Neutrophil (primary cell): Measurements from ENCODE around the gene RAI14.

Experiments used
- H3K27ac ChIP-seq: fragments of 200-600 bp; sonication (generic); 2 replicates; pipeline ENCODE4 v1.5.1; 2016; ENCODE audit warnings: mild to moderate bottlenecking, moderate library complexity
- H3K27me3 ChIP-seq: fragments of 200-600 bp; sonication (generic); 2 replicates; pipeline ENCODE4 v1.6.0; 2016; ENCODE audit warnings: mild to moderate bottlenecking
- H3K36me3 ChIP-seq: fragments of 200-600 bp; sonication (generic); 2 replicates; pipeline ENCODE4 v1.5.1; 2017
- H3K4me1 ChIP-seq, 2 experiments: fragments of 200-600 bp in 1 of 2; sonication (generic) in 1 of 2; 1 replicate in 1 of 2; 2 replicates in 1 of 2; pipeline versions ENCODE4 v1.5.1 to v1.6.1; 2013 to 2016; ENCODE audit warnings: low read depth in 1 of 2, low read length in 1 of 2, mild to moderate bottlenecking in 1 of 2, moderate library complexity in 1 of 2; ENCODE audit not compliant: control insufficient read depth in 1 of 2, insufficient read depth in 1 of 2
- H3K4me3 ChIP-seq, 2 experiments: fragments of 200-600 bp in 1 of 2; sonication (generic) in 1 of 2; 1 replicate in 1 of 2; 2 replicates in 1 of 2; pipeline ENCODE4 v1.5.1; 2013 to 2016; ENCODE audit warnings: low read depth in 1 of 2, low read length in 1 of 2, mild to moderate bottlenecking in 1 of 2, moderate library complexity in 1 of 2
- H3K9me3 ChIP-seq: fragments of 200-600 bp; sonication (generic); 2 replicates; pipeline ENCODE4 v1.5.1; 2016
- TF ChIP-seq, protein P1 (sequence below): fragments of 200-600 bp; sonication (generic); IDR thresholded peaks from 2 replicates; pipeline ENCODE4 v1.5.1; 2016; ENCODE audit warnings: antibody characterized with exemption

Gene RAI14

GRCh38 chr5:34656001-34656699 is at the start of gene RAI14:
Gene RAI14 (plus strand): TSS chr5:34656328. CDS start chr5:34686920, 30,592 bp downstream.
- Histone ChIP-seq H3K27me3 (peaks cover 93% of the 10 kb centered on the region), H3K27ac (no peak within 1 kb of the TSS), H3K4me1 (peaks cover 0 to 12% of the 10 kb centered on the region in 2 experiments), H3K36me3 (no peaks in the 10 kb centered on the region), H3K4me3 (peak within 1 kb of the TSS in 1 of 2 experiments; percentile 28), H3K9me3 (no peaks in the 10 kb centered on the region)
- TF ChIP-seq, protein P1, sequence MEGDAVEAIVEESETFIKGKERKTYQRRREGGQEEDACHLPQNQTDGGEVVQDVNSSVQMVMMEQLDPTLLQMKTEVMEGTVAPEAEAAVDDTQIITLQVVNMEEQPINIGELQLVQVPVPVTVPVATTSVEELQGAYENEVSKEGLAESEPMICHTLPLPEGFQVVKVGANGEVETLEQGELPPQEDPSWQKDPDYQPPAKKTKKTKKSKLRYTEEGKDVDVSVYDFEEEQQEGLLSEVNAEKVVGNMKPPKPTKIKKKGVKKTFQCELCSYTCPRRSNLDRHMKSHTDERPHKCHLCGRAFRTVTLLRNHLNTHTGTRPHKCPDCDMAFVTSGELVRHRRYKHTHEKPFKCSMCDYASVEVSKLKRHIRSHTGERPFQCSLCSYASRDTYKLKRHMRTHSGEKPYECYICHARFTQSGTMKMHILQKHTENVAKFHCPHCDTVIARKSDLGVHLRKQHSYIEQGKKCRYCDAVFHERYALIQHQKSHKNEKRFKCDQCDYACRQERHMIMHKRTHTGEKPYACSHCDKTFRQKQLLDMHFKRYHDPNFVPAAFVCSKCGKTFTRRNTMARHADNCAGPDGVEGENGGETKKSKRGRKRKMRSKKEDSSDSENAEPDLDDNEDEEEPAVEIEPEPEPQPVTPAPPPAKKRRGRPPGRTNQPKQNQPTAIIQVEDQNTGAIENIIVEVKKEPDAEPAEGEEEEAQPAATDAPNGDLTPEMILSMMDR = no peak

DNA sequence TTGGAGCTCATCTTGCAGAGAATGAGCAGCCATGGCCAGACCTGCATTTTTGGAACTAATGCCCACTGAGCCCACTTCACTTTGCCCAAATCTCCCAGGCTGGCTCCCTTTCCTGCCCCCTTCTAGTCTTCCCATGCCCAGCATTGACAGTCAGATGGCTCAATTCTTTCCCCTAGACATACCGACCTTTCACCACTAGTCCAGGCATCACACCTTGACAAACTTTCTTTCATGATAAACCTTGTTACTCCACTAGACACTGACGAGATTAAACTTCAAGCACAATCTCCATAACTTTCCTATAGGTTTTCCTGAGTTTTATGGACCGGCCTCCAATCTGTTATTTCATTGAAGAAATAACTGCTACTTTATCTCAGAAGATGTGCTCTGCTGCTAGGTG is 47.8 kb upstream of the RAI14 start:
- no peaks in the 10 kb centered on the region for H3K27me3 ChIP-seq
- H3K4me1 ChIP-seq = no peaks in the 10 kb centered on the region
- H3K27ac ChIP-seq = no peak overlapping the region
- H3K36me3 ChIP-seq = no peaks in the 10 kb centered on the region
- H3K4me3 ChIP-seq = no peak overlapping the region
- TF ChIP-seq, protein P1 = no peak
- H3K9me3 ChIP-seq = no peaks in the 10 kb centered on the region

GRCh38 chr5:34608859-34609648 is 47.1 kb upstream of the RAI14 start:
- Histone ChIP-seq H3K4me3 (no peak overlapping the region), H3K36me3 (no peaks in the 10 kb centered on the region), H3K4me1 (no peaks in the 10 kb centered on the region), H3K9me3 (no peaks in the 10 kb centered on the region), H3K27me3 (no peaks in the 10 kb centered on the region), H3K27ac (no peak overlapping the region)
- TF ChIP-seq, protein P1 = no peak

GRCh38 chr5:34609951-34610441 is 46.1 kb upstream of the RAI14 start:
- no peak overlapping the region for H3K4me3 ChIP-seq
- no peaks in the 10 kb centered on the region for H3K36me3 ChIP-seq
- TF ChIP-seq, protein P1 = no peak
- H3K4me1 ChIP-seq = no peaks in the 10 kb centered on the region
- H3K27me3 ChIP-seq = no peaks in the 10 kb centered on the region
- no peaks in the 10 kb centered on the region for H3K9me3 ChIP-seq
- H3K27ac ChIP-seq = no peak overlapping the region

DNA sequence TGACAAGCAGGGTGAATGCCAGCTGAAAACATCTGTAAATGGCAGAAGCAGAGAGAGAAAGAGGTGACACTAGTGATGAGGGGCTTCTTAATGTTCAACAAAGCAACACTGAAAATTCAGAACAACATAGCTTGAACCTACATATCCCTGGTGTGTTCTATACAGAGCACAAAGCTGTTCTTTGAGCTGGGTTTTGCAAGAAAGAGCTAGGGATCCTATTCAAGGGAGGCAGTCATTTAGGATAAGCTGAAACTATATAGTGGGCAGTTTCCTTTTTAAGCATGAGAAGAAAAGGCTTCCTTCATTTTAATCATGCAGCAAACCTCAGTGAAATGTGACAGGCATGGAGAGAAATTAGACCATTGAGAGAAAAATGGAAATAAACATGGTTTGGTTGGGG is 45.6 kb upstream of the RAI14 start:
- H3K4me1 ChIP-seq = no peaks in the 10 kb centered on the region
- no peaks in the 10 kb centered on the region for H3K36me3 ChIP-seq
- no peaks in the 10 kb centered on the region for H3K27me3 ChIP-seq
- no peak overlapping the region for H3K27ac ChIP-seq
- TF ChIP-seq, protein P1 = no peak
- no peak overlapping the region for H3K4me3 ChIP-seq
- no peaks in the 10 kb centered on the region for H3K9me3 ChIP-seq
